ENCODE data around the gene GRB14.

GRCh38 chr2:164605295-164605694, 16.0 kb downstream of the GRB14 start:
- TF ChIP-seq CTCF (IDR thresholded peaks at IDR 0.05): no peak
- TF ChIP-seq POLR2A (IDR thresholded peaks at IDR 0.05): no peak
